HK-2 (cell line): ENCODE results near the gene GYS1.
"Not testable (repeated sequence)": the region's sequence is repeated elsewhere in the genome, so short reads cannot be mapped to it uniquely, and the experiment has no call there.

Experiments used
- DNase-seq: peaks from one replicate; pipeline ENCODE4 v3.0.0-alpha.2; 2018; ENCODE audit not compliant: unreplicated experiment

Gene GYS1

DNA sequence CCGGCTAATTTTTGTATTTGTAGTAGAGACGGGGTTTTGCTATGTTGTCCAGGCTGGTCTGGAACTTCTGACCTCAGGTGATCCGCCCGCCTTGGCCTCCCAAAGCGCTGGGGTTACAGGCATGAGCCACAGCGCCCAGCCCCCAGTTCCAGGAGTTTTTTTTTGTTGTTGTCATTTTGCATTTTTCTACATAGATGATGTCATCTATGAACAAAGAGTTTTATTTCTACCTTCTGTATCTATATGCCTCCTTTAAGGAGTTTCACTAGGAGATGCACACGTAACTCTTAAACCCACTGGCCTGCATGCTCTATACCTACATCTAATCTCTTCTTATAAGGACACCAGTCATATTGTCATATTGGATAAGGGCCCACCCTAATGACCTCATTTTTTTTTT, 54.9 kb downstream of the GYS1 start:
- no peak for DNase-seq

GRCh38 chr19:48935864-48936263, 57.2 kb downstream of the GYS1 start:
- DNase-seq = no peak

- DNase-seq = no peak
Observed at GRCh38 chr19:48934837-48935236, 58.3 kb downstream of the GYS1 start.

DNA sequence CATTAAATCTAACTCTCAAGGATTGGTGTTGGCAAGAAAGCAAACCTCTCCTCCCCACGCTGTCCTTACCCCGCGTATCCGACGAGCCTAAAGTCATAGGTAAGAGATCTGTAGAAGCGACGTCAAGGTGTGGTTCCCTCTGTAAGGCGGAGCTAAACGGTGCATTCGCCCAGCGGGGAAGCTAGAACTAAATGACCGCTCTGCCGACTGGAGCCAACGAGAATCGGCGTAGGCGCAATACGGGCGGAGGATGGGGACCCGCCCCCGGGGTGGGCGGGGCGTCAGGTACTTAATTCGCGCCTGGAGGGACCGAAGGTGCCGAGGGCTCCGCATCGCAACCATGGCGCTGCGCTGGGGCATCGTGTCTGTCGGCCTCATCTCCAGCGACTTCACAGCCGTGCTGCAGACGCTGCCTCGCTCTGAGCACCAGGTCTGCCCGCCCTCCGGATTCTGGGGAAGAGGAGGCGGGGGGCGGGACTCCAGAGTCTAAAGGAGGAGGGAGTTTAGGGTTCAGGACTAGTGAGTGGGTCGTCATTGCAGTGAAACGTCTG, 59.7 kb downstream of the GYS1 start, which contains the start of gene DHDH:
Gene DHDH (plus strand): TSS at position 318 of the 551 bp plus-strand sequence. CDS start 23 bp downstream, at position 341.
- DNase-seq = peak; percentile 84

DNA sequence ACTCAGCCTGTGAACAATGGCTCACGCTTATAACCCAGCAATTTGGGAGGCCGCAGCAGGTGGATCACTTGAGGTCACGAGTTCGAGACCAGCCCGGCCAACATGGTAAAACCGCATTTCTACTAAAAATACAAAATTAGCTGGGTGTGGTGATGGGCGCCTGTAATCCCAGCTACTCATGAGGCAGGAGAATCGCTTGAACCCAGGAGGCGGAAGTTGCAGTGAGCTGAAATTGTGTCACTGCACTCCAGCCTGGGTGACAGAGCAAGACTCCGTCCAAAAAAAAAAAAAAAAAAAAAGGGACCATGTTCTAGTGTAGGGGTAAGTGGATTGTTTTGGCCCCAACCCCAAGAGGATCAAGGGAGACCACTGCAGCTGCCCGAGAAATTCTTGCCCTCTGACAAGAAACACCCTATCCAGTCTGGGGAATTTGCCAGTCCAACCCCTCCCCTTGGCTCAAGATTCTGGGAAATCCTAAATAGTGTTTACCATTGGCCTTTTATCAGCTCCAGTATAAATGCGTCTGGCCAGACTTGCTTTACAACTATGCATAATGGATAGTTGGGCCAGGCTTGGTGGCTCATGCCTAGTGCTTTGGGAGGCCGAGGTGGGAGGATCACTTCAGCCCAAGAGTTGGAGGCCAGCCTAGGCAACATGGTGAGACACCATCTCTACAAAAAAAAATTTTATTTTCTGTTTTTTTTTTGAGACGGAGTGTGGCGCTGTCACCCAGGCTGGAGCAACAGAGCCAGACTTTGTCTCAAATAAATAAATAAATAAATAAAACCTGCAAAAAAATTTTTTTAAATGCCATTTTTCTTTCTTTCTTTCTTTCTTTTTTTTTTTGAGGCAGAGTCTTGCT, 64.7 kb downstream of the GYS1 start:
- DNase-seq = no peak

- DNase-seq = not testable (repeated sequence)
Observed at GRCh38 chr19:48927692-48928091, 65.4 kb downstream of the GYS1 start.

DNA sequence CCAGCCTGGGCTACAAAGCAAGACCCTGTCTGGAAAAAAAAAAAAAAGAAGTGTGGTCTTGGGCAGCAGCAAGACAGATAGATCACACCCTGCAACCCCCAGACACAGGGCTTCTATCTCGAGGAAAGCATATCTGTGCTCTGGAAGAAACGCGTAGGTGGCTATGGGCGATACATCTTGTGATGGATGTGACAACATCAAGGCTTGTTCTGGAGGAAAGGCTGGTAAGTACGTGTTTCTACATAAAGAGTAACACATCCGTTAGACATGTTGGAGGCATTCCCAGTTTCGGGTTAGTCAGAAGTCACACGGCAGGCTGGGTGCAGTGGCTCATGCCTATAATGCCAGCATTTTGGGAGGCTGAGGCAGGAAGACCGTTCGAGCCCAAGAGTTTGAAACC, 66.2 kb downstream of the GYS1 start:
- DNase-seq = peak; percentile 69

DNA sequence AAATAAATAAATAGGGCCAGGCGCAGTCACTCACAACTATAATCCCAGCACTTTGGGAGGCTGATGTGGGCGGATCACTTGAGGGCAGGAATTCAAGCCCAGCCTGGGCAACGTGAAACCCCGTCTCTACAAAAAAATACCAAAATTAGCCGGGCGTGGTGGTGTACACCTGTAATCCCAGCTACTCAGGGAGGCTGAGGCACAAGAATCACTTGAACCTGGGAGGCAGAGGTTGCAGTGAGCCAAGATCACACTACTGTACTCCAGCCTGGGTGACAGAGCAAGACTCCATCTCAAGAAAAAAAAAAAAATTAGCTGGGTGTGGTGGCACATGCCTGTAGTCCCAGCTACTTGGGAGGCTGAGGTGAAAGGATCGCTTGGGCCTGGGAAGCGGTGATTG, 67.2 kb downstream of the GYS1 start:
- not testable (repeated sequence) for DNase-seq

DNA sequence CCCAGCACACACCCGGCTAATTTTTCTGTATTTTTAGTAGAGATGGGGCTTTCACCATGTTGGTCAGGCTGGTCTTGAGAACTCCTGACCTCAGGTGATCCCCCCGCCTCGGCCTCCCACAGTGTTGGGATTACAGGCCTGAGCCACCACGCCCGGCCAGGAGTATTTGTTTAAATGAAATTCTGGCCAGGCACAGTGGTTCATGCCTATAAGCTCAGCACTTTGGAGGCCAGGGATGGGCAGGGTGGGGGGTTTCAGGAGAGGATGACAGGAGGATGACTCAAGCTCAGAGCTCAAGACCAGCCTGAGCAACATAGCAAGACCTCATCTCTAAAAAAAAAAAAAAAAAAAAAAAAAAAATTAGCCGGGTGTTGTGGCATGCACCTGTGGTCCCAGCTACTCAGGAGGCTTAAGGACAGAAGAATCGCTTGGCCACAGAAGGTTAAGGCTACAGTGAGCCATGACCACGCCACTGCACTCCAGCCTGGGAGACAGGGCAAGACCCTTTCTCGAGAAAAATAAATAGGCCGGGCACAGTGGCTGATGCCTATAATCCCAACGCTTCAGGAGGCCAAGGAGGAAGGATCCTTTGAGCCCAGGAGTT, 67.8 kb downstream of the GYS1 start:
- peak; percentile 83 for DNase-seq

DNA sequence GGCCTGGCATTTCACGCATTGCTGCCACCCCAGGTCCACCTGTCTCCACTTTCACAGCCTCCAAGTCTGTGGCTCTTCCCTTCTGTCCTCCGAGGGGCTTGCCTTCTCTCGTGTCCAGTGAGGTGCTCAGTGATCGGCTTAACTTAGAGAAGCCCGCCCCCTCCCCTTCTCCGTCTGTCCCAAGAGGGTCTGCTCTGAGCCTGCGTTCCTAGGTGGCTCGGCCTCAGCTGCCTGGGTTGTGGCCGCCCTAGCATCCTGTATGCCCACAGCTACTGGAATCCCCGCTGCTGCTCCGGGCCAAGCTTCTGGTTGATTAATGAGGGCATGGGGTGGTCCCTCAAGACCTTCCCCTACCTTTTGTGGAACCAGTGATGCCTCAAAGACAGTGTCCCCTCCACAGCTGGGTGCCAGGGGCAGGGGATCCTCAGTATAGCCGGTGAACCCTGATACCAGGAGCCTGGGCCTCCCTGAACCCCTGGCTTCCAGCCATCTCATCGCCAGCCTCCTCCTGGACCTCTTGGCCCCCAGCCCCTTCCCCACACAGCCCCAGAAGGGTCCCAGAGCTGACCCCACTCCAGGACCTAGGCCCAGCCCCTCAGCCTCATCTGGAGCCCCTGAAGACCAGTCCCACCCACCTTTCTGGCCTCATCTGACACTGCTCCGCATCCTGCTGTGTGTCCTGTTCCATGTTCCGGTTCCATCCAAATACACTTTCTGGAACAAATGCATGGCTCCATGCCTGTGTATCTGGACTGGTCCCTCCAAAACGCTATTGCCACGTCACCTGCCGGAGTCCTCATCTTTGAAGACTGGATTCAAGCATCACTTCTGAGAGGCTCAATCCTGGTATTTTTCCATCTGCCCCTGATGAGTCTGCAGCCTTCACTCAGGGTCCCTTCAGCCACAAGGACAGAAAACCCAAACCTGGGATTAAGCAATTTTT, 70.3 kb downstream of the GYS1 start:
- DNase-seq = no peak

- DNase-seq = no peak
Observed at GRCh38 chr19:48921721-48922500, 71.2 kb downstream of the GYS1 start.

DNA sequence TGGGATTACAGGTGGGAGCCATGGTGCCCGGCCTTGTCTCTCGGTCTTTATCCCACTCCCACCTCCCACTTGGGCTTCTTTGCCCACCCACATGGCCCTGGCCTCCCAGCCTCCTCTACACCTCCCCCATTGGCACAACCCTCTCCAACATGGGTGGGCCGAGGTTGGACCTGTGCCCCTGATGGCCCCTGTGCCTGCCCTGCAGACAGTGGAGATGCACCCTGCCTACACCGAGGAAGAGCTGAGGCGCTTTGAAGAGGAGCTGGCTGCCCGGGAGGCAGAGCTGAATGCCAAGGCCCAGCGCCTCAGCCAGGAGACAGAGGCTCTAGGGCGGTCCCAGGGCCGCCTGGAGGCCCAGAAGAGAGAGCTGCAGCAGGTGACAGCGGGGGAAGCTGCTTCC, 72.2 kb downstream of the GYS1 start:
- no peak for DNase-seq

GRCh38 chr19:48919271-48919670, 73.8 kb downstream of the GYS1 start:
- not testable (repeated sequence) for DNase-seq

GRCh38 chr19:48918801-48919247, 74.3 kb downstream of the GYS1 start:
- DNase-seq = peak; percentile 20
